ENCODE results near the gene ZW10.

DNA sequence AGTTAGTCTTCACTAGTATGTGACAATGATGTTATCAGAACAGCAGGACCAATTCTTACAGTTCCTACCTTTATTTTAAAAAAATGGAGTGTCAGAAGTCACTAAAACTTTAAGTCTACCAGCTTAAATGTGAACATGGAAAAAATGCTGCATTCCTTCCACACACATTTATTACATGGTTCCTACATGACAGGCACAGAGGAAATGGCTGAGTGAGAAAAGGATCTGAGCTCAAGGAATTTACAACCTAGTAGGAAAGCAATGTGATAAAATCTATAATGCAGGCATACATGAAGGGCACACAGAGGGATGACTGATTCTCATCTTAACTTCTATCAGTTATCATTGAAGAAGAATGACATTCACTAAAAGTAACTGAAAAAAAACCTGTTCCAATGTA is 29.1 kb upstream of the ZW10 start:
- TF ChIP-seq POLR2AphosphoS5 (IDR thresholded peaks at IDR 0.05) (no peak), TAF1 (IDR thresholded peaks at IDR 0.05; ENCODE audit: low read depth) (no peak)
- TF ChIP-seq, protein P1, sequence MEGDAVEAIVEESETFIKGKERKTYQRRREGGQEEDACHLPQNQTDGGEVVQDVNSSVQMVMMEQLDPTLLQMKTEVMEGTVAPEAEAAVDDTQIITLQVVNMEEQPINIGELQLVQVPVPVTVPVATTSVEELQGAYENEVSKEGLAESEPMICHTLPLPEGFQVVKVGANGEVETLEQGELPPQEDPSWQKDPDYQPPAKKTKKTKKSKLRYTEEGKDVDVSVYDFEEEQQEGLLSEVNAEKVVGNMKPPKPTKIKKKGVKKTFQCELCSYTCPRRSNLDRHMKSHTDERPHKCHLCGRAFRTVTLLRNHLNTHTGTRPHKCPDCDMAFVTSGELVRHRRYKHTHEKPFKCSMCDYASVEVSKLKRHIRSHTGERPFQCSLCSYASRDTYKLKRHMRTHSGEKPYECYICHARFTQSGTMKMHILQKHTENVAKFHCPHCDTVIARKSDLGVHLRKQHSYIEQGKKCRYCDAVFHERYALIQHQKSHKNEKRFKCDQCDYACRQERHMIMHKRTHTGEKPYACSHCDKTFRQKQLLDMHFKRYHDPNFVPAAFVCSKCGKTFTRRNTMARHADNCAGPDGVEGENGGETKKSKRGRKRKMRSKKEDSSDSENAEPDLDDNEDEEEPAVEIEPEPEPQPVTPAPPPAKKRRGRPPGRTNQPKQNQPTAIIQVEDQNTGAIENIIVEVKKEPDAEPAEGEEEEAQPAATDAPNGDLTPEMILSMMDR (IDR thresholded peaks at IDR 0.05; ENCODE audit: poor library complexity, severe bottlenecking): no peak
